K562 (cell line): Measurements from ENCODE around the gene TMEM131L. TPM values are rescaled to one million over a fixed set of nuclear protein-coding genes. Genes with fewer than 3 reads are reported as not detected.

Experiments
- ATF7 ChIP-seq: fragments of 450-650 bp; IDR thresholded peaks from 2 replicates; pipeline ENCODE4 v1.7.1; 2014; ENCODE audit warnings: mild to moderate bottlenecking, moderate library complexity
- BHLHE40 ChIP-seq: IDR thresholded peaks from 2 replicates; pipeline ENCODE4 v1.6.1; 2011; ENCODE audit warnings: low read length, improper control_type of control experiment
- BRD9 ChIP-seq: fragments of 450-650 bp; IDR thresholded peaks from 2 replicates; pipeline ENCODE4 v1.6.1; 2018; ENCODE audit warnings: low read depth; ENCODE audit not compliant: partially characterized antibody
- COPS2 ChIP-seq: fragments of 450-650 bp; conservative IDR thresholded peaks from 2 replicates; pipeline ENCODE4 v1.6.1; 2016; ENCODE audit warnings: mild to moderate bottlenecking, moderate library complexity
- DMBX1 ChIP-seq: fragments of 250-450 bp; sonication (Bioruptor Pico); IDR thresholded peaks from 2 replicates; pipeline ENCODE4 v1.8.0; 2022; ENCODE audit warnings: inconsistent platforms, mild to moderate bottlenecking, moderate library complexity, borderline replicate concordance
- FOXO4 ChIP-seq: fragments of 450-650 bp; formaldehyde crosslinking; IDR thresholded peaks from 2 replicates; pipeline ENCODE4 v1.4.0; 2020; ENCODE audit warnings: mild to moderate bottlenecking, moderate library complexity
- PML ChIP-seq: IDR thresholded peaks from 2 replicates; pipeline ENCODE4 v1.6.1; 2012; ENCODE audit warnings: low read length, inconsistent platforms
- TCFL5 ChIP-seq: fragments of 250-450 bp; sonication (Bioruptor Pico); conservative IDR thresholded peaks from 2 replicates; pipeline ENCODE4 v1.6.1; 2021; ENCODE audit warnings: mild to moderate bottlenecking, moderate library complexity, matching md5 sums
- THAP12 ChIP-seq: fragments of 250-450 bp; sonication (Bioruptor Pico); IDR thresholded peaks from 2 replicates; pipeline ENCODE4 v1.9.0; 2021; ENCODE audit warnings: mild to moderate bottlenecking, inconsistent platforms
- THAP7 ChIP-seq: fragments of 250-450 bp; sonication (Bioruptor Pico); IDR thresholded peaks from 2 replicates; pipeline ENCODE4 v1.5.0; 2021
- ZBTB43 ChIP-seq: sonication (generic); formaldehyde crosslinking; IDR thresholded peaks from 2 replicates; pipeline ENCODE4 v1.8.0; 2023; ENCODE audit warnings: mild to moderate bottlenecking, missing genetic modification reagents
- ZC3H11A ChIP-seq: IDR thresholded peaks from 2 replicates; pipeline ENCODE4 v1.6.1; 2012; ENCODE audit warnings: low read depth, low read length, improper control_type of control experiment
- ZFPM2 ChIP-seq: fragments of 250-450 bp; sonication (Bioruptor Pico); IDR thresholded peaks from 2 replicates; pipeline ENCODE4 v1.5.1; 2022; ENCODE audit warnings: mild to moderate bottlenecking
- ZNF280B ChIP-seq: fragments of 250-450 bp; sonication (Bioruptor Pico); IDR thresholded peaks from 2 replicates; pipeline ENCODE4 v1.5.1; 2021; ENCODE audit warnings: mild to moderate bottlenecking
- ZNF740 ChIP-seq, 3 experiments: fragments of 200-800 bp in 1 of 3; sonication (Bioruptor generic) in 1 of 3; sonication (generic) in 1 of 3; formaldehyde crosslinking in 1 of 3; IDR thresholded peaks; 2 replicates each; pipeline versions ENCODE4 v1.6.1 to v1.8.0; 2016 to 2022; ENCODE audit warnings: mild to moderate bottlenecking in 2 of 3, missing compliant biosample characterization in 2 of 3, missing genetic modification characterization in 2 of 3, missing genetic modification reagents in 1 of 3
- polyA plus RNA-seq, 8 experiments: library from polyadenylated mRNA; depleted of rRNA in 4 of 8; stranded (reverse) in 5 of 8; unstranded in 3 of 8; fragments of >200 nt; fragmentation: Nextera tagmentation in 2 of 8; fragmentation: Illumina TruSeq in 1 of 8; extraction: Ambion mirVana in 2 of 8; extraction: Trizol in 1 of 8; gene quantifications; 2 replicates each; pipeline versions ENCODE4 v1.2.1 to v1.2.3, GENCODE V29; 2011 to 2014; ENCODE audit warnings: inconsistent platforms in 1 of 8, missing spikeins in 1 of 8
- total RNA-seq, 7 experiments: library from RNA; depleted of rRNA in 6 of 7; stranded (reverse); fragments of >200 nt in 6 of 7; fragmentation: Illumina TruSeq in 2 of 7; extraction: Trizol in 2 of 7; gene quantifications; 2 replicates each; pipeline versions ENCODE4 v1.2.1 to v1.2.3, GENCODE V29; 2011 to 2021; ENCODE audit warnings: low replicate concordance in 1 of 7
- TF ChIP-seq, protein P1 (sequence below), 2 experiments: fragments of 150-350 bp in 1 of 2; IDR thresholded peaks; 2 replicates each; pipeline ENCODE4 v1.6.1; 2012 to 2016; ENCODE audit warnings: low read depth in 2 of 2, low read length in 2 of 2, mild to moderate bottlenecking in 1 of 2, moderate library complexity in 1 of 2

The TMEM131L gene
- total and polyA plus RNA-seq, 9 of the 15 experiments (the other 6 are each of a cell fraction or from before 2014, with no cell fraction given): 1.2 to 20.8 (median 12.9) TPM

DNA sequence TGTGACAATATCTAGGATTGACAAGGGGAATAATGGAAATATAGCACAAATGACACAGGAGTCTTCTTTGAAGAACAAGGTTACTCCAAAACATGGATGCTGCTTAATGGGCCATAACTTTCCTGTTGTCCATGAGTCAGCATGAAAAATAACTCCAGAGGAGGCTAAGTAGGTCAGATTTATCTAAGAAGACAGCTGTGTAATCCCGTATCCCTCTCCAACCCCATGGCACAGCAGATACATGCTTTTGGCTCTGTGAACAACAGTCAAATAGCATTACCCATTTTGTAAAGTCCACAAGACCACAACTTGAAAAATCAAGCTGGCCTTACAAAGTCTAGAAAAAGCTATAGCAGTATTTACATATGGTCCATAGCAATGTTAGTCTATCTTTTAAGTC, 2.1 kb upstream of the TMEM131L start (continued):
- TF ChIP-seq BHLHE40: no peak; the same call in 1 of the 2 replicates
- peak; percentile 82 for TF ChIP-seq PML
- TF ChIP-seq THAP7 (CRISPR knock-in tag): no peak
- no peak for TF ChIP-seq ZNF280B (CRISPR knock-in tag)
- TF ChIP-seq, protein P1, sequence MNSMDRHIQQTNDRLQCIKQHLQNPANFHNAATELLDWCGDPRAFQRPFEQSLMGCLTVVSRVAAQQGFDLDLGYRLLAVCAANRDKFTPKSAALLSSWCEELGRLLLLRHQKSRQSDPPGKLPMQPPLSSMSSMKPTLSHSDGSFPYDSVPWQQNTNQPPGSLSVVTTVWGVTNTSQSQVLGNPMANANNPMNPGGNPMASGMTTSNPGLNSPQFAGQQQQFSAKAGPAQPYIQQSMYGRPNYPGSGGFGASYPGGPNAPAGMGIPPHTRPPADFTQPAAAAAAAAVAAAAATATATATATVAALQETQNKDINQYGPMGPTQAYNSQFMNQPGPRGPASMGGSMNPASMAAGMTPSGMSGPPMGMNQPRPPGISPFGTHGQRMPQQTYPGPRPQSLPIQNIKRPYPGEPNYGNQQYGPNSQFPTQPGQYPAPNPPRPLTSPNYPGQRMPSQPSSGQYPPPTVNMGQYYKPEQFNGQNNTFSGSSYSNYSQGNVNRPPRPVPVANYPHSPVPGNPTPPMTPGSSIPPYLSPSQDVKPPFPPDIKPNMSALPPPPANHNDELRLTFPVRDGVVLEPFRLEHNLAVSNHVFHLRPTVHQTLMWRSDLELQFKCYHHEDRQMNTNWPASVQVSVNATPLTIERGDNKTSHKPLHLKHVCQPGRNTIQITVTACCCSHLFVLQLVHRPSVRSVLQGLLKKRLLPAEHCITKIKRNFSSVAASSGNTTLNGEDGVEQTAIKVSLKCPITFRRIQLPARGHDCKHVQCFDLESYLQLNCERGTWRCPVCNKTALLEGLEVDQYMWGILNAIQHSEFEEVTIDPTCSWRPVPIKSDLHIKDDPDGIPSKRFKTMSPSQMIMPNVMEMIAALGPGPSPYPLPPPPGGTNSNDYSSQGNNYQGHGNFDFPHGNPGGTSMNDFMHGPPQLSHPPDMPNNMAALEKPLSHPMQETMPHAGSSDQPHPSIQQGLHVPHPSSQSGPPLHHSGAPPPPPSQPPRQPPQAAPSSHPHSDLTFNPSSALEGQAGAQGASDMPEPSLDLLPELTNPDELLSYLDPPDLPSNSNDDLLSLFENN (IDR thresholded peaks at IDR 0.05; ENCODE audit: low read depth in 2 of 2, low read length in 2 of 2): peak in 1 of 2 experiments; percentile 89; a peak in 2 of 4 replicates
- TF ChIP-seq ATF7: no peak
- peak; percentile 83 for TF ChIP-seq BRD9
- no peak for TF ChIP-seq COPS2
- TF ChIP-seq FOXO4 (CRISPR knock-in tag): no peak
- no peak for TF ChIP-seq ZC3H11A
- no peak for TF ChIP-seq THAP12 (CRISPR knock-in tag)
- no peak for TF ChIP-seq TCFL5
- TF ChIP-seq DMBX1: peak; percentile 65; the same call in 1 of the 2 replicates
- TF ChIP-seq ZFPM2 (CRISPR knock-in tag): no peak
- no peak for TF ChIP-seq ZNF740 (CRISPR knock-in tag; IDR thresholded peaks at IDR 0.05)
- no peak for TF ChIP-seq ZNF740 (tag; IDR thresholded peaks at IDR 0.05)
- TF ChIP-seq ZBTB43: no peak
